ENCODE results near the gene MAFG. TPM values are rescaled to one million over a fixed set of nuclear protein-coding genes. Genes with fewer than 3 reads are reported as not detected.

Gene MAFG
- total and polyA plus RNA-seq, 2 of the 13 experiments (the other 11 are each of a cell fraction or from before 2014, with no cell fraction given) = 14.5 to 20.0 TPM

GRCh38 chr17:81961521-81962498 lies 34.3 kb upstream of the MAFG start:
- CTCF ChIA-PET (ENCODE audit: low intra/inter-chr PET ratio, low total read pairs) = interaction anchor here (3.6 to 4.7 kb wide), 5 partner anchors 16 to 58 kb away, joined by 25 to 181 read pairs (median 33); partner anchors contain the start of genes ASPSCR1, CENPX and LRRC45
- intact Hi-C loops (cut with micrococcal nuclease; ENCODE audit: unreplicated experiment) (loop anchor here (2.0 kb wide), 1 partner anchor 33 kb away; no protein-coding TSS in a partner anchor), in situ Hi-C loops (cut with HindIII; ENCODE audit: extremely low pct_ligation_motif_present, low pct_unique_long_range_greater_than_20kb) (no loop called here)
- H3K4me3 ChIP-seq (replicated peaks in 1 of 3; ENCODE audit: insufficient read depth in 1 of 3, low read depth in 2 of 3, low read length in 3 of 3) = peak overlapping the region; percentile 66 to 81 (median 74)
- H3K4me2 ChIP-seq (ENCODE audit: low read depth, low read length) = peak overlapping the region; percentile 94
- POLR2A ChIA-PET = interaction anchor here (1.8 to 7.0 kb wide), 11 partner anchors 9 to 76 kb away, joined by 7 to 406 read pairs (median 17); partner anchors contain the start of genes ASPSCR1, CENPX, DCXR and LRRC45
- DNase-seq (ENCODE audit: low spot score) (no peak), FAIRE-seq (no peak), ATAC-seq (peak; percentile 11)
- BruUV-seq (replicated peaks) = no TSS peak
- no peaks in the 10 kb centered on the region; a peak in 1 of 5 replicates for H3K27me3 ChIP-seq (ENCODE audit: control insufficient read depth in 1 of 2, insufficient read depth in 2 of 2, low read length in 2 of 2)
- peak overlapping the region; percentile 84 for H3K27ac ChIP-seq (ENCODE audit: extremely low read length, insufficient read depth, low read length)
- H3K36me3 ChIP-seq (replicated peaks in 1 of 2; ENCODE audit: control insufficient read depth in 1 of 2, insufficient read depth in 2 of 2, low read length in 2 of 2) = peaks cover 16 to 27% of the 10 kb centered on the region in 2 experiments
- 38% methylated on average over 27 of the region's 82 CpGs for WGBS (ENCODE audit: low lambda C conversion rate)
- peak overlapping the region; percentile 91 for H3K9ac ChIP-seq (ENCODE audit: insufficient read depth, low read depth, low read length)
- H2AFZ ChIP-seq (ENCODE audit: low read length) = no peak overlapping the region
- H3K4me1 ChIP-seq (ENCODE audit: insufficient read depth, low read length) = peaks cover 73% of the 10 kb centered on the region
- peaks cover 59% of the 10 kb centered on the region for H3K79me2 ChIP-seq (ENCODE audit: insufficient read depth, low read length)
- peaks cover 21% of the 10 kb centered on the region for H4K20me1 ChIP-seq (ENCODE audit: insufficient read depth, low read length)
- H3K9me3 ChIP-seq (ENCODE audit: low read length) = no peaks in the 10 kb centered on the region
- TF ChIP-seq SAP130 (CRISPR knock-in tag; IDR thresholded peaks at IDR 0.05; ENCODE audit: low read depth) (peak; percentile 34), KDM5B (CRISPR knock-in tag; IDR thresholded peaks at IDR 0.05; ENCODE audit: borderline replicate concordance) (peak; percentile 58), RFXAP (CRISPR knock-in tag; IDR thresholded peaks at IDR 0.05; ENCODE audit: borderline replicate concordance) (0 out of 2 replicates have a peak, but pooled peaks have one; percentile 12), ZSCAN25 (CRISPR knock-in tag; IDR thresholded peaks at IDR 0.05) (peak; percentile 38; the same call in 1 of the 2 replicates), AFF4 (CRISPR knock-in tag; IDR thresholded peaks at IDR 0.05) (peak; percentile 41; the same call in 1 of the 2 replicates), POLR2G (IDR thresholded peaks at IDR 0.05; ENCODE audit: low read depth, low read length) (peak; percentile 29; the same call in 1 of the 2 replicates), SP1 (IDR thresholded peaks at IDR 0.05) (no peak), SP1 (CRISPR knock-in tag; IDR thresholded peaks at IDR 0.05) (0 out of 2 replicates have a peak, but pooled peaks have one; percentile 8), MTERF4 (CRISPR knock-in tag; IDR thresholded peaks at IDR 0.05) (no peak), ZNF432 (CRISPR knock-in tag; IDR thresholded peaks at IDR 0.05; ENCODE audit: borderline replicate concordance) (no peak), ZNF605 (CRISPR knock-in tag; IDR thresholded peaks at IDR 0.05) (0 out of 2 replicates have a peak, but pooled peaks have one; percentile 6), RARA (CRISPR knock-in tag; IDR thresholded peaks at IDR 0.05) (0 out of 2 replicates have a peak, but pooled peaks have one; percentile 12), HNRNPL (IDR thresholded peaks at IDR 0.05; ENCODE audit: low read depth, low read length) (peak; percentile 84), AKAP8 (CRISPR knock-in tag; IDR thresholded peaks at IDR 0.05) (peak; percentile 70), ZNF34 (CRISPR knock-in tag; IDR thresholded peaks at IDR 0.05; ENCODE audit: borderline replicate concordance) (no peak), TRIM22 (IDR thresholded peaks at IDR 0.05) (no peak), ZNF883 (CRISPR knock-in tag; IDR thresholded peaks at IDR 0.05; ENCODE audit: not compliant biosample characterization) (peak; percentile 34)

Data from HepG2 (cell line).